Endothelial cell of umbilical vein (primary cell): ENCODE results near the gene PIP4P1. TPM values are rescaled to one million over a fixed set of nuclear protein-coding genes. Genes with fewer than 3 reads are reported as not detected.
A peak's percentile ranks its signal among the peaks of the same experiment; 100 is the strongest.

Experiments used
- BruUV-seq: library from RNA; stranded (reverse); fragments of 400-500 nt; replicated peaks from 2 replicates; lab custom pipeline; 2021; lab: Mats Ljungman, UMichigan
- CTCF ChIA-PET: fragments of 300-600, 350-600 bp; sonication (Branson Sonifier 250); formaldehyde crosslinking; loops from one replicate; lab custom pipeline; 2021; ENCODE audit warnings: antibody characterized with exemption, inconsistent platforms; lab: Charles Lee
- POLR2A ChIA-PET: fragments of 300-600, 350-600 bp; sonication (Branson Sonifier 250); formaldehyde crosslinking; loops from one replicate; lab custom pipeline; 2021; ENCODE audit warnings: antibody characterized with exemption, inconsistent platforms; lab: Charles Lee
- DNase-seq: peaks from one replicate; pipeline ENCODE4 v3.0.0-alpha.2; 2011; ENCODE audit warnings: low read depth, low spot score
- FAIRE-seq: peaks from 2 replicates; lab custom pipeline; 2011; peaks lifted over from hg19 to GRCh38; lab: Jason Lieb, UNC
- H2AFZ ChIP-seq: 2 replicates; pipeline ENCODE4 v1.6.0; 2012; ENCODE audit warnings: low read depth, low read length, control low read depth, inconsistent platforms
- H3K27ac ChIP-seq: 2 replicates; pipeline ENCODE4 v1.5.1; 2011; ENCODE audit warnings: low read depth, mild to moderate bottlenecking, control low read depth, low read length, moderate library complexity; ENCODE audit not compliant: insufficient read depth
- H3K27me3 ChIP-seq, 2 experiments: 2 replicates each; pipeline versions ENCODE4 v1.6.0 to v1.6.1; 2011; ENCODE audit warnings: low read length in 2 of 2, mixed read lengths in 1 of 2; ENCODE audit not compliant: control insufficient read depth in 2 of 2, insufficient read depth in 2 of 2
- H3K36me3 ChIP-seq, 2 experiments: 2 replicates in 1 of 2; 3 replicates in 1 of 2; pipeline ENCODE4 v1.5.1; 2011; ENCODE audit warnings: low read length in 2 of 2, mild to moderate bottlenecking in 1 of 2, moderate library complexity in 1 of 2; ENCODE audit not compliant: control insufficient read depth in 2 of 2, insufficient read depth in 2 of 2; ENCODE audit errors: extremely low read depth in 1 of 2
- H3K4me1 ChIP-seq: 3 replicates; pipeline ENCODE4 v1.5.1; 2011; ENCODE audit warnings: mild to moderate bottlenecking, low read length; ENCODE audit not compliant: control insufficient read depth, insufficient read depth; ENCODE audit errors: extremely low read depth
- H3K4me2 ChIP-seq: 2 replicates; pipeline ENCODE4 v1.6.1; 2011; ENCODE audit warnings: low read length, control low read depth, mixed read lengths; ENCODE audit not compliant: insufficient read depth
- H3K4me3 ChIP-seq, 3 experiments: fragments of 200-600 bp in 1 of 3; sonication (generic), shearing (Covaris generic) in 1 of 3; replicated peaks in 1 of 3; 2 replicates each; pipeline ENCODE4 v1.5.1; 2011 to 2016; ENCODE audit warnings: control low read depth in 3 of 3, low read length in 3 of 3, mild to moderate bottlenecking in 2 of 3, inconsistent platforms in 1 of 3, low read depth in 1 of 3, moderate library complexity in 1 of 3; ENCODE audit not compliant: insufficient read depth in 1 of 3
- H3K79me2 ChIP-seq: 2 replicates; pipeline ENCODE4 v1.6.0; 2012; ENCODE audit warnings: low read length, inconsistent platforms; ENCODE audit not compliant: control insufficient read depth, insufficient read depth
- H3K9ac ChIP-seq: replicated peaks from 2 replicates; pipeline ENCODE3; 2011; ENCODE audit warnings: low read length, control low read depth; ENCODE audit not compliant: insufficient read depth; ENCODE audit errors: extremely low read depth
- H3K9me1 ChIP-seq: replicated peaks from 3 replicates; pipeline ENCODE4 v1.6.0; 2011; ENCODE audit warnings: mild to moderate bottlenecking, low read length; ENCODE audit not compliant: control insufficient read depth, insufficient read depth; ENCODE audit errors: extremely low read depth
- H3K9me3 ChIP-seq: replicated peaks from 2 replicates; pipeline ENCODE4 v1.5.1; 2012; ENCODE audit warnings: low read length, inconsistent platforms; ENCODE audit not compliant: control insufficient read depth, insufficient read depth
- H4K20me1 ChIP-seq: replicated peaks from 2 replicates; pipeline ENCODE3; 2011; ENCODE audit warnings: mild to moderate bottlenecking, low read length; ENCODE audit not compliant: control insufficient read depth, insufficient read depth; ENCODE audit errors: extremely low read depth
- FOS ChIP-seq: IDR thresholded peaks from 2 replicates; pipeline ENCODE4 v1.6.1; 2011; ENCODE audit warnings: mild to moderate bottlenecking, low read length, moderate library complexity, borderline replicate concordance; ENCODE audit not compliant: insufficient read depth
- GATA2 ChIP-seq: IDR thresholded peaks from 2 replicates; pipeline ENCODE4 v1.7.0; 2011; ENCODE audit warnings: low read depth, mild to moderate bottlenecking, moderate library complexity, mixed read lengths, low read length; ENCODE audit not compliant: insufficient read length, insufficient read depth
- MYC ChIP-seq: IDR thresholded peaks from one replicate; pipeline ENCODE4 v1.6.1; 2011; ENCODE audit warnings: mild to moderate bottlenecking, low read depth, low read length
- POLR2A ChIP-seq: IDR thresholded peaks from 2 replicates; pipeline ENCODE4 v1.6.1; 2012; ENCODE audit warnings: low read depth, mild to moderate bottlenecking, control low read depth, low read length
- dilution Hi-C: fragments of 300-500 bp; cut with MboI; formaldehyde crosslinking; loops from one replicate; pipeline ENCODE4 v1.15.0; 2019; ENCODE audit warnings: low sequenced_read_pairs; ENCODE audit not compliant: extremely low pct_ligation_motif_present
- intact Hi-C: fragments of 100-400 bp; cut with micrococcal nuclease; formaldehyde crosslinking; loops from one replicate; pipeline ENCODE4 v1.10.0; 2022
- polyA plus RNA-seq, 4 experiments: library from polyadenylated mRNA; depleted of rRNA in 3 of 4; stranded (reverse) in 3 of 4; unstranded in 1 of 4; fragments of >200 nt; gene quantifications; 2 replicates each; pipeline versions ENCODE4 v1.2.1 to v1.2.3, GENCODE V29; 2011 to 2012; ENCODE audit warnings: missing spikeins in 1 of 4
- total RNA-seq: library from RNA; stranded (reverse); gene quantifications from 2 replicates; pipeline ENCODE4 v1.2.3, GENCODE V29; 2021

The PIP4P1 gene
- total and polyA plus RNA-seq, 2 donors (not counting 3 experiments of a cell fraction or from before 2014, with no cell fraction given) = 28.6 to 52.5 TPM

DNA sequence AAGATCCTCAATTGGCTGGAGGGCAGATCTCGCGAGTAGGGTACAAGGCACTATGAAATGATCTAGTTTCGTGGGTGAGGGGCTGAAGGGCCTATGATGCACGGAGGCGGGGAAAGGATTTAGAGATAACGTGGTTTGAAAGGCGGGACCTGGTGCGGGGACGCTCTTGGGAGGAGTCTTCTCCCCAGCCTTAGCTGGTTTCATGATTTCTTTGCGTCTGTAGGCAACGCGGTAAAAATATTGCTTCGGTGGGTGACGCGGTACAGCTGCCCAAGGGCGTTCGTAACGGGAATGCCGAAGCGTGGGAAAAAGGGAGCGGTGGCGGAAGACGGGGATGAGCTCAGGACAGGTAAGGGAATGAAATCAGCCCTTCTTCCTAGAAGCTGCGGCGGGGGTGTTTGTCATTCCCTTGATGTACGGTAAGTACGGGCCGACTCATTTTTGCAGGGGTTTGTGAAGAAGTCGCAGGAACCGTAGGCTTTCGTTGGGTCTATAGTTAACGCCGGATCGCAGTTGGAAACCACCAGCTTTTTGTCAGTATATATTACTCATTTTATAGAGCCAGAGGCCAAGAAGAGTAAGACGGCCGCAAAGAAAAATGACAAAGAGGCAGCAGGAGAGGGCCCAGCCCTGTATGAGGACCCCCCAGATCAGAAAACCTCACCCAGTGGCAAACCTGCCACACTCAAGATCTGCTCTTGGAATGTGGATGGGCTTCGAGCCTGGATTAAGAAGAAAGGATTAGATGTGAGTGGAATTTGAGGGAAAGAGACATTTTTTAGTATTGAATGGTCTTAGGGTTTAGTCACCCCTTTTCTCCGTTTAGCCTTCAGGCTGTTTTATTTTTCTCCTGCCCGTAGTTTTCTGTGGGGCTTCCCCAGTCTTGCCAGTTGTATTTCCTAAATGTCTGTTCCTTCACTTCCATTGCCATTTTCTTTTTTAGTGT is 5.6 kb downstream of the PIP4P1 start:
- H3K4me1 ChIP-seq = peaks cover 24% of the 10 kb centered on the region
- H3K4me2 ChIP-seq = peak overlapping the region; percentile 97
- peak overlapping the region; percentile 71 for H2AFZ ChIP-seq
- peak overlapping the region; percentile 98 for H3K9ac ChIP-seq
- CTCF ChIA-PET = interaction anchor here (0.6 to 4.6 kb wide), 8 partner anchors 21 to 159 kb away, joined by 3 to 70 read pairs (median 5); partner anchors contain the start of genes PARP2 and TEP1
- intact Hi-C loops (loop anchor here (1.0 to 2.0 kb wide), 7 partner anchors 14 to 151 kb away; partner anchors contain the start of genes CCNB1IP1, PNP and TEP1), dilution Hi-C loops (no loop called here)
- no peaks in the 10 kb centered on the region for H3K9me1 ChIP-seq
- peaks cover 14 to 20% of the 10 kb centered on the region in 2 experiments for H3K36me3 ChIP-seq
- peak; percentile 57 for TF ChIP-seq GATA2
- TF ChIP-seq FOS = no peak
- TF ChIP-seq MYC = no peak
- TF ChIP-seq POLR2A = peak; percentile 30
- H3K27ac ChIP-seq = peak overlapping the region; percentile 96
- no peaks in the 10 kb centered on the region for H3K9me3 ChIP-seq
- FAIRE-seq (no peak), DNase-seq (no peak)
- peaks cover 42% of the 10 kb centered on the region for H3K79me2 ChIP-seq
- H3K4me3 ChIP-seq = peak overlapping the region; percentile 51 to 99 (median 85)
- TSS peak; percentile 53 for BruUV-seq
- no peaks in the 10 kb centered on the region for H4K20me1 ChIP-seq
- POLR2A ChIA-PET = interaction anchor here (0.7 to 3.0 kb wide), 11 partner anchors 10 to 228 kb away, joined by 3 to 37 read pairs (median 4); partner anchors contain the start of genes PARP2, PNP and TEP1
- H3K27me3 ChIP-seq = no peaks in the 10 kb centered on the region
